Nephron (organoid): ENCODE results near the gene GRAP2.

Experiments used
- H3K27ac Mint-ChIP-seq, 3 experiments: 2 replicates each; pipeline ENCODE4 v1.8.0; 2020; ENCODE audit warnings: mixed read lengths in 3 of 3, mild to moderate bottlenecking in 2 of 3, moderate library complexity in 1 of 3
- H3K27me3 Mint-ChIP-seq: 2 replicates; pipeline ENCODE4 v1.8.0; 2021; ENCODE audit warnings: low read depth, mild to moderate bottlenecking, moderate library complexity, mixed read lengths
- H3K36me3 Mint-ChIP-seq: 2 replicates; pipeline ENCODE4 v1.8.0; 2020; ENCODE audit warnings: low read depth, mixed read lengths
- H3K4me1 Mint-ChIP-seq: 2 replicates; pipeline ENCODE4 v1.8.0; 2020; ENCODE audit warnings: mixed read lengths
- H3K4me3 Mint-ChIP-seq, 3 experiments: 2 replicates each; pipeline ENCODE4 v1.8.0; 2020; ENCODE audit warnings: mild to moderate bottlenecking in 3 of 3, mixed read lengths in 3 of 3, moderate library complexity in 2 of 3
- H3K9me3 Mint-ChIP-seq: 2 replicates; pipeline ENCODE4 v1.8.0; 2020; ENCODE audit warnings: mixed read lengths
- CTCF ChIP-seq, 3 experiments: fragments of 200-600 bp; sonication (generic); IDR thresholded peaks; one replicate each; pipeline ENCODE4 v1.5.0; 2021; ENCODE audit warnings: antibody characterized with exemption in 3 of 3; ENCODE audit not compliant: unreplicated experiment in 3 of 3

The GRAP2 gene

GRCh38 chr22:39900306-39901227, at the start of gene GRAP2:
Gene GRAP2, plus strand, starts transcription at chr22:39901084. Its CDS starts 46,023 bp downstream, at chr22:39947107.
- H3K4me1 Mint-ChIP-seq, result no peaks in the 10 kb centered on the region
- no peak for TF ChIP-seq CTCF (IDR thresholded peaks at IDR 0.05; ENCODE audit: unreplicated experiment in 3 of 3)
- H3K36me3 Mint-ChIP-seq, result no peaks in the 10 kb centered on the region
- H3K27me3 Mint-ChIP-seq, result peaks cover 7% of the 10 kb centered on the region
- no peaks in the 10 kb centered on the region for H3K9me3 Mint-ChIP-seq
- H3K27ac Mint-ChIP-seq, result no peak within 1 kb of the TSS
- no peak within 1 kb of the TSS for H3K4me3 Mint-ChIP-seq

DNA sequence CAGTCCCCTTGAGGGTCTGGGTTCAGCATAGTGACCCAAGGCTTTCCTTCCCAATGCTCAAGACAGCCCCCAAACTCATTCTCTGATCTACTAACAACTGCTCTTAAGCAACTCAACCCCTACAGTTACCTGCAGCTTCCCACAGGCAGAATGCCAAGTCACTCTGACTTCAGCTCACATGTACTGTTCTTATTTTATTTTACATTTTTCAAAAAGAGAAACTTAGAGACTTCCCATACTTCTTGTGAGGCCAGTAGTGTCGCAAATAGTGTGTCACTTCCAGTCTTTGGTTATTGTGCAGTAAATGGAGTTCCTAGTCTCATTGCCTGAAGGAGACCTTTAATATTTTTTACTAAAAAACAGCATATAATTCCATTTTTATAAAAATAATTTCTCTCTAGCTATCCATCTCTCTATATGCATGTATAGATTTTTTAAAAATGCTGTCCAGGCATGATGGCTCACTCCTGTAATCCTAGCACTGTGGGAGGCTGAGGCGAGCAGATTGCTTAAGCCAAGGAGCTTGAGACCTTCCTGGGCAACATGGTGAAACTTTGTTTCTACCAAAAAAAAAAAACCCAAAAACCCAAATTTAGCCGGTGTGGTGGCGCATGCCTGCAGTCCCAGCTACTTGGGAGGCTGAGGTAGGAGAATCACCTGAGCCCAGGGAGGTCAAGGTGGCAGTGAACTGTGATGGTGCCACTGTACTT, 49.1 kb upstream of the GRAP2 start:
- no peak for TF ChIP-seq CTCF (IDR thresholded peaks at IDR 0.05; ENCODE audit: unreplicated experiment in 3 of 3)
- H3K9me3 Mint-ChIP-seq, result no peaks in the 10 kb centered on the region
- H3K4me1 Mint-ChIP-seq, result no peaks in the 10 kb centered on the region
- no peak overlapping the region for H3K4me3 Mint-ChIP-seq
- no peaks in the 10 kb centered on the region for H3K27me3 Mint-ChIP-seq
- no peak overlapping the region for H3K27ac Mint-ChIP-seq
- H3K36me3 Mint-ChIP-seq, result no peaks in the 10 kb centered on the region

DNA sequence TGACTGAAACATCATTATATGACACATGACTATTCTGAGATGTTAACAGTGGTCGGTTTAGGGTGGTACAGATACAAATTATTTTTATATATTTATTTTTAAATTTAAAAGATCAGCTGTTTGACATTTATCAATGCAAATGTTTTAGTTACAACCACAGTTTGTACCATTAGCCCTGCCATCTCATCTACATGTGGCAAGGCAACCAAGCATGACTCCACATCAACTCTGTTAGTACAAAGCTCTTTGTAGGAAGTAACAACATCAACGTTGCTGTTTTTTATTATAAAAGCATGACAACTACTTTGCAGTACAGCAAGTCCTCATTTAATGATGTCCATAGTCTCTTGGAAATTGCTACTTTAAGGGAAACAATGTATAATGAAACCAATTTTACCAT, 48.1 kb upstream of the GRAP2 start:
- no peak for TF ChIP-seq CTCF (IDR thresholded peaks at IDR 0.05; ENCODE audit: unreplicated experiment in 3 of 3)
- Mint-ChIP-seq H3K27ac (no peak overlapping the region), H3K4me1 (no peaks in the 10 kb centered on the region), H3K36me3 (no peaks in the 10 kb centered on the region), H3K9me3 (no peaks in the 10 kb centered on the region), H3K27me3 (no peaks in the 10 kb centered on the region), H3K4me3 (no peak overlapping the region)

- H3K4me1 Mint-ChIP-seq, result no peaks in the 10 kb centered on the region
- no peaks in the 10 kb centered on the region for H3K36me3 Mint-ChIP-seq
- no peak overlapping the region for H3K27ac Mint-ChIP-seq
- TF ChIP-seq CTCF (IDR thresholded peaks at IDR 0.05; ENCODE audit: unreplicated experiment in 3 of 3), result no peak
- H3K4me3 Mint-ChIP-seq, result no peak overlapping the region
- H3K9me3 Mint-ChIP-seq, result no peaks in the 10 kb centered on the region
- no peaks in the 10 kb centered on the region for H3K27me3 Mint-ChIP-seq
Measured at GRCh38 chr22:39856588-39856987, 44.3 kb upstream of the GRAP2 start.

- TF ChIP-seq CTCF (IDR thresholded peaks at IDR 0.05; ENCODE audit: unreplicated experiment in 3 of 3), result no peak
- H3K4me3 Mint-ChIP-seq, result no peak overlapping the region
Measured at GRCh38 chr22:39859903-39860588, 40.8 kb upstream of the GRAP2 start.

More at GRCh38 chr22:39859903-39860588, 40.8 kb upstream of the GRAP2 start:
- H3K27ac Mint-ChIP-seq, result no peak overlapping the region
- no peaks in the 10 kb centered on the region for H3K4me1 Mint-ChIP-seq
- H3K36me3 Mint-ChIP-seq, result no peaks in the 10 kb centered on the region
- no peaks in the 10 kb centered on the region for H3K9me3 Mint-ChIP-seq
- H3K27me3 Mint-ChIP-seq, result no peaks in the 10 kb centered on the region
